Epithelial cell of proximal tubule (primary cell): ENCODE measurements around the gene GLIS2. TPM values are rescaled to one million over a fixed set of nuclear protein-coding genes. Genes with fewer than 3 reads are reported as not detected.

Source experiments
- DNase-seq: peaks from one replicate; pipeline ENCODE4 v3.0.0-alpha.2; 2011; ENCODE audit warnings: low read depth
- H3K4me3 ChIP-seq: 2 replicates; pipeline ENCODE4 v1.5.1; 2011; ENCODE audit warnings: low read depth, mild to moderate bottlenecking, low read length
- CTCF ChIP-seq: conservative IDR thresholded peaks from 2 replicates; pipeline ENCODE4 v1.5.1; 2012; ENCODE audit warnings: low read depth, mild to moderate bottlenecking, low read length
- total RNA-seq: library from RNA; depleted of rRNA; stranded (reverse); fragments of >200 nt; gene quantifications from 2 replicates; pipeline ENCODE4 v1.2.3, GENCODE V29; 2015

Gene GLIS2
- total RNA-seq, 1 donor from 2014 or later: 4.6 TPM

GRCh38 chr16:4349332-4349731, 33.5 kb downstream of the GLIS2 start:
- DNase-seq: no peak
- H3K4me3 ChIP-seq: no peak overlapping the region
- TF ChIP-seq CTCF: no peak

GRCh38 chr16:4350365-4350786, 34.5 kb downstream of the GLIS2 start:
- no peak for TF ChIP-seq CTCF
- H3K4me3 ChIP-seq: peak overlapping the region; percentile 71
- no peak for DNase-seq

- H3K4me3 ChIP-seq: peak within 1 kb of the TSS; percentile 71
- DNase-seq: no peak
- no peak for TF ChIP-seq CTCF
Measured at GRCh38 chr16:4350787-4351659, 35.2 kb downstream of the GLIS2 start, which contains the start of gene PAM16. TSS of gene PAM16 (minus strand) at chr16:4351321. CDS start at chr16:4351234, 87 bp downstream.

DNA sequence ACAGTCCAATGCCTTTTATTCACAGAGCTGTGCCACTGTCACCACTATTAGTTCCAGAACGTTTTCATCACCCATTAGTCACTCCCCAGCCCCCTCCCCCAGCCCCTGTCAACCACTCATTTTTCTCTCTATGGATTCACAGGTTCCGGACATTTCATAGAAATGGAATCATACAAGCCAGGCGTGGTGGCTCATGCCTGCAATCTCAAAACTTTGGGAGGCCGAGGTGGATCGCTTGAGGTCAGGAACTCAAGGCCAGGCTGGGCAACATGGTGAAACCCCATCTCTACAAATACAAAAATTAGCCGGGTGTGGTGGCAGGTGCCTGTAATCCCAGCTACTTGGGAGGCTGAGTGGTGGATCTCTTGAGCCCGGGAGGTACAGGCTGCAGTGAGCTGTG, 36.0 kb downstream of the GLIS2 start:
- TF ChIP-seq CTCF: no peak
- H3K4me3 ChIP-seq: no peak overlapping the region
- no peak for DNase-seq

DNA sequence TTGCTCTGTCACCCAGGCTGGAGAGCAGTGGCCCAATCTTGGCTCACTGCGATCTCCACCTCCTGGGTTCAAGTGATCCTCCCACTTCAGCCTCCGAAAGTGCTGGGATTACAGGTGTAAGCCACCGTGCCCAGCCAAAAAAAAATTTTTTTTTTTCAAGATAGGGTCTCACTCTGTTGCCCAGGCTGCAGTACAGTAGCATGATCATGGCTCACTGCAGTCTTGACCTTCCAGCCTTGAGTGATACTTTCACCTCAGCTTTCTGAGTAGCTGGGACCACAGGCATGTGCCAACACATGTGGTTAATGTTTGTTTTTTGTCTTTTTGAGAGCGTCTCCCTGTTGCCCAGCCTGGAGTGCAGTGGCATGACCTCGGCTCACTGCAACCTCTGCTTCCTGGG, 37.0 kb downstream of the GLIS2 start:
- H3K4me3 ChIP-seq: no peak overlapping the region
- no peak for DNase-seq
- TF ChIP-seq CTCF: no peak

- DNase-seq: no peak
- no peak overlapping the region for H3K4me3 ChIP-seq
- TF ChIP-seq CTCF: no peak
Measured at GRCh38 chr16:4353675-4354074, 37.8 kb downstream of the GLIS2 start.
